ENCODE results near the gene RASSF5.

The RASSF5 gene

GRCh38 chr1:206559672-206559995 lies 52.3 kb downstream of the RASSF5 start:
- Mint-ChIP-seq H3K27me3 (ENCODE audit: low read depth) (peaks cover 69% of the 10 kb centered on the region), H3K27ac (peak overlapping the region; percentile 93 to 98 (median 94)), H3K4me1 (peaks cover 55% of the 10 kb centered on the region), H3K9me3 (no peaks in the 10 kb centered on the region), H3K36me3 (ENCODE audit: low read depth) (no peaks in the 10 kb centered on the region), H3K4me3 (peak overlapping the region; percentile 41 to 74 (median 71))
- TF ChIP-seq CTCF (IDR thresholded peaks at IDR 0.05; ENCODE audit: unreplicated experiment in 3 of 3) = no peak

DNA sequence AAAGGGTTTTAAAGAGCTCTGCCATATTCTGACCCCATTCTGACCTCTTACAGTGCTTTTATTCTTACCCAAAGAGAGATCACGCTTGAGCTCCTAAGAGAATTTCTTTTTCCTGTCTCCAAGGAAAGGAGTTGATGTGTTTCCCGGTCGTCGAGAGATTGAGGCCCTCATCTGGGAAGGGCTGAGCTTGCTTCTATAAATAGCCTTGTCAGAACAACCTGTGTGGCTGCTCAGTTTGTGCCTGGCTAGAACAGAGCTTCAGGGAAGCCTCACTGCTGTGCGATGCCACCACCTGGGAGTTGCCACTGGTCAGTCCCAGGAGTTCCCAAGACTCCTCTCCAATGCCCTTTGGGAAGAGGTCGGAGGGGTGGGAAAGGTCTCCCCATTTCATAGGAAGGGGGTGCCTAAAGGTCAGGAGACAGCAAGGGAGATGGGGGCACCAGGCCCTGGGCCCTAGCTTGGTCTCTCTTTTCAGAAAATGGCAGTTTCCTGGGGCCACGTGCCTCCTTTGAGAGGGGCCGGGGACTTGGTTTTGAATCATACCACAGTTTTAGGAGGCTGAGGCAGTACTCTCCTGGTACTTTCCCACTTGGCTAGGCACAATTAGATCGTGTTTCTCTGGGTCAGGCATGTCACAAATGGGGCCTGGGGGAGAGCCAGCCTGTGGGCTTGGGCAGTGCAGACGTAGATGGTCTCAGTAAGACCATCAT lies 52.8 kb downstream of the RASSF5 start:
- no peak for TF ChIP-seq CTCF (IDR thresholded peaks at IDR 0.05; ENCODE audit: unreplicated experiment in 3 of 3)
- Mint-ChIP-seq H3K27me3 (ENCODE audit: low read depth) (peaks cover 71% of the 10 kb centered on the region), H3K27ac (peak overlapping the region; percentile 93 to 98 (median 94)), H3K9me3 (no peaks in the 10 kb centered on the region), H3K4me3 (peak overlapping the region; percentile 41 to 74 (median 71)), H3K36me3 (ENCODE audit: low read depth) (no peaks in the 10 kb centered on the region), H3K4me1 (peaks cover 50% of the 10 kb centered on the region)

GRCh38 chr1:206563367-206564207 lies 56.3 kb downstream of the RASSF5 start:
- Mint-ChIP-seq H3K27ac (peak overlapping the region in 1 of 3 experiments; percentile 7), H3K4me3 (no peak overlapping the region), H3K27me3 (ENCODE audit: low read depth) (peaks cover 57% of the 10 kb centered on the region), H3K36me3 (ENCODE audit: low read depth) (no peaks in the 10 kb centered on the region), H3K4me1 (peaks cover 45% of the 10 kb centered on the region), H3K9me3 (no peaks in the 10 kb centered on the region)
- no peak for TF ChIP-seq CTCF (IDR thresholded peaks at IDR 0.05; ENCODE audit: unreplicated experiment in 3 of 3)

DNA sequence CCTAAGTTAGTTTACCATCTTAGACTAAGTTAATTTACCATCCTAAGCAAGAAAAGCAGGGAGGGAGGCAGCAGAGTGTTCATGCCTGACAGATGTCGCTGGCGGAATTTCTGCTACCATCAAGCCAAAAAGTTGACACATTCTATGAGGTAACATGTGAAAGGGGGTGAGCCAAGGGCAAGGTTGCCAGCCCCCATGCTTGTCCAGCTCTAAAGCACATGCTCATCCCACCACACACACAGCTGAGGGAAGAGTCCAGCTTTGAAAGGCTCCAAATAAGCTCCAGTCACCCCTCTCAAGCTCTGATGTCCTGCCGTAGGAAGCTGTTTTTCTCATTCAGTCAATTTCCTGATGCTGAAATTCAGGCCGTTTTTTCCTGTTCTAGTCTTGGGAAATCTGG lies 58.7 kb downstream of the RASSF5 start:
- TF ChIP-seq CTCF (IDR thresholded peaks at IDR 0.05; ENCODE audit: unreplicated experiment in 3 of 3) = no peak
- Mint-ChIP-seq H3K27me3 (ENCODE audit: low read depth) (peaks cover 45% of the 10 kb centered on the region), H3K9me3 (no peaks in the 10 kb centered on the region), H3K4me1 (peaks cover 27% of the 10 kb centered on the region), H3K27ac (peak overlapping the region in 1 of 3 experiments; percentile 26), H3K36me3 (ENCODE audit: low read depth) (no peaks in the 10 kb centered on the region), H3K4me3 (no peak overlapping the region)

GRCh38 chr1:206566999-206567398 lies 59.7 kb downstream of the RASSF5 start:
- H3K36me3 Mint-ChIP-seq (ENCODE audit: low read depth) = no peaks in the 10 kb centered on the region
- no peaks in the 10 kb centered on the region for H3K9me3 Mint-ChIP-seq
- H3K27ac Mint-ChIP-seq = peak overlapping the region in 2 of 3 experiments; percentile 4 to 11
- peaks cover 44% of the 10 kb centered on the region for H3K27me3 Mint-ChIP-seq (ENCODE audit: low read depth)
- TF ChIP-seq CTCF (IDR thresholded peaks at IDR 0.05; ENCODE audit: unreplicated experiment in 3 of 3) = no peak
- peaks cover 27% of the 10 kb centered on the region for H3K4me1 Mint-ChIP-seq
- no peak overlapping the region for H3K4me3 Mint-ChIP-seq
